Measurements from ENCODE around the gene BLVRA.

Gene BLVRA

DNA sequence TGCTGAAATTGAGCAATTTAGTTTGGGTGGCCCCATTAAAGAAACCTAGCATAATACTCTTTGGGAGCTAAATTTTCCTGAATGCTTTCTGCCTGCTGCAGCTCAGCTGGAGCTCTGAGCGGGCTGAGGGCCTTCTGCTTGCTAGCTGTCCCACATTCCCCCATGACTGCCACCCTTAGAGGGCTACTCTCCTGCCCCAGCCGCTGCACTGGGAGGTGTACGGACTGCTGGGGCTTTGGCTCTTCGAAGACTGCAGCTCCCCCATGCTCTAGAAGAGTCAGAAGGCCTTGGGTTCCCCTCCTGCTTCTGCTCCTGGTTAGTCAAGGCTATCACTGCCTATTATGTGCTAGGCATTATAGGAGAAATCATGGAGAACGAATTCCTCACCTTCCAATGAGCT lies 31.5 kb downstream of the BLVRA start:
- no peak for ATAC-seq
- TF ChIP-seq ESRRG (CRISPR knock-in tag; IDR thresholded peaks at IDR 0.05), result no peak
- TF ChIP-seq BACH2 (CRISPR knock-in tag; IDR thresholded peaks at IDR 0.05; ENCODE audit: borderline replicate concordance), result no peak
- TF ChIP-seq ZFP30 (CRISPR knock-in tag; IDR thresholded peaks at IDR 0.05), result no peak
- TF ChIP-seq, protein P1, sequence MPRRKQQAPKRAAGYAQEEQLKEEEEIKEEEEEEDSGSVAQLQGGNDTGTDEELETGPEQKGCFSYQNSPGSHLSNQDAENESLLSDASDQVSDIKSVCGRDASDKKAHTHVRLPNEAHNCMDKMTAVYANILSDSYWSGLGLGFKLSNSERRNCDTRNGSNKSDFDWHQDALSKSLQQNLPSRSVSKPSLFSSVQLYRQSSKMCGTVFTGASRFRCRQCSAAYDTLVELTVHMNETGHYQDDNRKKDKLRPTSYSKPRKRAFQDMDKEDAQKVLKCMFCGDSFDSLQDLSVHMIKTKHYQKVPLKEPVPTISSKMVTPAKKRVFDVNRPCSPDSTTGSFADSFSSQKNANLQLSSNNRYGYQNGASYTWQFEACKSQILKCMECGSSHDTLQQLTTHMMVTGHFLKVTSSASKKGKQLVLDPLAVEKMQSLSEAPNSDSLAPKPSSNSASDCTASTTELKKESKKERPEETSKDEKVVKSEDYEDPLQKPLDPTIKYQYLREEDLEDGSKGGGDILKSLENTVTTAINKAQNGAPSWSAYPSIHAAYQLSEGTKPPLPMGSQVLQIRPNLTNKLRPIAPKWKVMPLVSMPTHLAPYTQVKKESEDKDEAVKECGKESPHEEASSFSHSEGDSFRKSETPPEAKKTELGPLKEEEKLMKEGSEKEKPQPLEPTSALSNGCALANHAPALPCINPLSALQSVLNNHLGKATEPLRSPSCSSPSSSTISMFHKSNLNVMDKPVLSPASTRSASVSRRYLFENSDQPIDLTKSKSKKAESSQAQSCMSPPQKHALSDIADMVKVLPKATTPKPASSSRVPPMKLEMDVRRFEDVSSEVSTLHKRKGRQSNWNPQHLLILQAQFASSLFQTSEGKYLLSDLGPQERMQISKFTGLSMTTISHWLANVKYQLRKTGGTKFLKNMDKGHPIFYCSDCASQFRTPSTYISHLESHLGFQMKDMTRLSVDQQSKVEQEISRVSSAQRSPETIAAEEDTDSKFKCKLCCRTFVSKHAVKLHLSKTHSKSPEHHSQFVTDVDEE (CRISPR knock-in tag; IDR thresholded peaks at IDR 0.05), result no peak
- TF ChIP-seq ZNF70 (CRISPR knock-in tag; IDR thresholded peaks at IDR 0.05), result no peak
- TF ChIP-seq CSDC2 (CRISPR knock-in tag; IDR thresholded peaks at IDR 0.05), result no peak
- no peak for TF ChIP-seq ZC3H10 (CRISPR knock-in tag; IDR thresholded peaks at IDR 0.05)
- no peak for TF ChIP-seq RARB (CRISPR knock-in tag; IDR thresholded peaks at IDR 0.05)

DNA sequence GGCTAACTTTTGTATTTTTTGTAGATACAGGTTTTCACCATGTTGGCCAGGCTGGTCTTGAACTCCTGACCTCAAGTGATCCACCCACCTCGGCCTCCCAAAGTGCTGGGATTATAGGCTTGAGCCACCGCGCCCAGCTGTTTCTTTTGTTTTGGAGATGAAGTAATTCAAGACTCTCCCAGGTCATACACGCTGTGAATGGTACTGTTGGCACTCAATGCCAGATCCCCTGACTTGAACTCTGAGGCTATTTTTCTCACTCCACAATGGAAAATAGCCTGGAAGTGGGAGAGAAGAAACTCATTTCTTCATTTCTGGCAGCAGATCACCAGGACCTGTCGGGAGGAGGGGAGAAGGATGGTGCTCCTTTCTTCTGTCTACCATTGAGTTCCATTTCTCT lies 32.4 kb downstream of the BLVRA start:
- no peak for TF ChIP-seq ZNF70 (CRISPR knock-in tag; IDR thresholded peaks at IDR 0.05)
- TF ChIP-seq, protein P2, sequence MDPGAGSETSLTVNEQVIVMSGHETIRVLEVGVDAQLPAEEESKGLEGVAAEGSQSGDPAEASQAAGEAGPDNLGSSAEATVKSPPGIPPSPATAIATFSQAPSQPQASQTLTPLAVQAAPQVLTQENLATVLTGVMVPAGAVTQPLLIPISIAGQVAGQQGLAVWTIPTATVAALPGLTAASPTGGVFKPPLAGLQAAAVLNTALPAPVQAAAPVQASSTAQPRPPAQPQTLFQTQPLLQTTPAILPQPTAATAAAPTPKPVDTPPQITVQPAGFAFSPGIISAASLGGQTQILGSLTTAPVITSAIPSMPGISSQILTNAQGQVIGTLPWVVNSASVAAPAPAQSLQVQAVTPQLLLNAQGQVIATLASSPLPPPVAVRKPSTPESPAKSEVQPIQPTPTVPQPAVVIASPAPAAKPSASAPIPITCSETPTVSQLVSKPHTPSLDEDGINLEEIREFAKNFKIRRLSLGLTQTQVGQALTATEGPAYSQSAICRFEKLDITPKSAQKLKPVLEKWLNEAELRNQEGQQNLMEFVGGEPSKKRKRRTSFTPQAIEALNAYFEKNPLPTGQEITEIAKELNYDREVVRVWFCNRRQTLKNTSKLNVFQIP (CRISPR knock-in tag; IDR thresholded peaks at IDR 0.05; ENCODE audit: borderline replicate concordance, low read depth), result no peak
- no peak for TF ChIP-seq OSR1 (CRISPR knock-in tag; IDR thresholded peaks at IDR 0.05)
- no peak for TF ChIP-seq ZC3H10 (CRISPR knock-in tag; IDR thresholded peaks at IDR 0.05)
- TF ChIP-seq ARNTL (CRISPR knock-in tag; IDR thresholded peaks at IDR 0.05; ENCODE audit: borderline replicate concordance, low read depth), result no peak
- no peak for ATAC-seq

DNA sequence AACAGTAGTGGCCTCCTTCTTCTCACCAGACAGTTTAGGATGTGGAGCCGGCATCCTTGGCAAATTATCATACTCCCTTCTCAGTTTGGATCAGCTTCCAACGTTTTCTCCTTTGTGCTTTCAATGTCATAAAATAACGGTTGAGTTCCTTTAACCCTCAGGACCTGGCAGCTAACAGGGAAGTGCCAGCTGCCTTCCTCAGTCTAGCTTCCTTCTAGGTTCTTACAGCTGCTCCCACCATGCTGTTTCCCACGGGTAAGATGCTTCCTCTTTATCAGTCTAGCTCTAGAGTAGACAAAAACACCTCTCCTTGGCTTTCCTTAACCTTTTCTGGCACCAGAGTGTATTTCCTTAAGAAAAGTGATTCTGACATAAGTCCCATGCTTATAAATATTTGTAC lies 33.2 kb downstream of the BLVRA start:
- TF ChIP-seq CSDC2 (CRISPR knock-in tag; IDR thresholded peaks at IDR 0.05) (no peak), PPARA (CRISPR knock-in tag; IDR thresholded peaks at IDR 0.05; ENCODE audit: borderline replicate concordance) (no peak), RARB (CRISPR knock-in tag; IDR thresholded peaks at IDR 0.05) (no peak), ARNTL (CRISPR knock-in tag; IDR thresholded peaks at IDR 0.05; ENCODE audit: borderline replicate concordance, low read depth) (no peak), ZFP30 (CRISPR knock-in tag; IDR thresholded peaks at IDR 0.05) (no peak), ZNF565 (CRISPR knock-in tag; conservative IDR thresholded peaks at IDR 0.05; ENCODE audit: low read depth) (no peak), TOX (CRISPR knock-in tag; IDR thresholded peaks at IDR 0.05; ENCODE audit: borderline replicate concordance) (no peak)
- TF ChIP-seq, protein P1 (CRISPR knock-in tag; IDR thresholded peaks at IDR 0.05), result no peak
- ATAC-seq, result no peak

DNA sequence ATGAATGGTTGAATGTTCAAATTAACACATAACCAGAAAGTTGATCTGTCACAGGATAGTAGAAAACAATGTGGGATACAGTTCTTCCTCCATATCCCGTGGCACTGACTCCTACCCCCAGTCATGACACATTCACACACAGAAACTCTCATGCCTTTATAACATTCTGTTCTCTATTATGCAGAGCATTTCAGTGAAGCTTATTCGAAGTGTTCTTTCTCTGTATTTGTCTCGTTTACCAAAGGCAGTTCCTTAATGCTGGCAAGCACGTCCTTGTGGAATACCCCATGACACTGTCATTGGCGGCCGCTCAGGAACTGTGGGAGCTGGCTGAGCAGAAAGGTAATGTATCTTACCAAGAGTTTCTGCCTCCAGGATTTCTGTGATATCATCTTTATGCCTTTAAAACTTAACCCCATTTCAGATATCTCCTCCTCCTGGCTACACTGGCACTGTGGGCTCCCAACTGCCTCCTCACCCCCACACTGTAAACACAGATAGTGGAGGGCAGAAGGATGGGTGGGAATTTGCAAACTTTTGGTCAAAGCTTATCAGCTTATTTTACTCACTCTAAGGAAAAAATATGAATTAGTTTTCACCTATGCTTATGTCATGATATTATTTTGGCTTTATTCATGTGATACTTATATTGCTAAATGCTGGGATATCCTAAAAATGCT lies 34.1 kb downstream of the BLVRA start:
- TF ChIP-seq ZFP3 (CRISPR knock-in tag; IDR thresholded peaks at IDR 0.05) (no peak), CSDC2 (CRISPR knock-in tag; IDR thresholded peaks at IDR 0.05) (no peak), BACH2 (CRISPR knock-in tag; IDR thresholded peaks at IDR 0.05; ENCODE audit: borderline replicate concordance) (no peak), RARB (CRISPR knock-in tag; IDR thresholded peaks at IDR 0.05) (no peak), ZNF565 (CRISPR knock-in tag; conservative IDR thresholded peaks at IDR 0.05; ENCODE audit: low read depth) (no peak), ZNF70 (CRISPR knock-in tag; IDR thresholded peaks at IDR 0.05) (no peak), GLIS3 (CRISPR knock-in tag; IDR thresholded peaks at IDR 0.05) (no peak), ZFP30 (CRISPR knock-in tag; IDR thresholded peaks at IDR 0.05) (no peak), ZC3H10 (CRISPR knock-in tag; IDR thresholded peaks at IDR 0.05) (no peak), TCF4 (CRISPR knock-in tag; IDR thresholded peaks at IDR 0.05; ENCODE audit: borderline replicate concordance) (no peak)
- TF ChIP-seq, protein P3, sequence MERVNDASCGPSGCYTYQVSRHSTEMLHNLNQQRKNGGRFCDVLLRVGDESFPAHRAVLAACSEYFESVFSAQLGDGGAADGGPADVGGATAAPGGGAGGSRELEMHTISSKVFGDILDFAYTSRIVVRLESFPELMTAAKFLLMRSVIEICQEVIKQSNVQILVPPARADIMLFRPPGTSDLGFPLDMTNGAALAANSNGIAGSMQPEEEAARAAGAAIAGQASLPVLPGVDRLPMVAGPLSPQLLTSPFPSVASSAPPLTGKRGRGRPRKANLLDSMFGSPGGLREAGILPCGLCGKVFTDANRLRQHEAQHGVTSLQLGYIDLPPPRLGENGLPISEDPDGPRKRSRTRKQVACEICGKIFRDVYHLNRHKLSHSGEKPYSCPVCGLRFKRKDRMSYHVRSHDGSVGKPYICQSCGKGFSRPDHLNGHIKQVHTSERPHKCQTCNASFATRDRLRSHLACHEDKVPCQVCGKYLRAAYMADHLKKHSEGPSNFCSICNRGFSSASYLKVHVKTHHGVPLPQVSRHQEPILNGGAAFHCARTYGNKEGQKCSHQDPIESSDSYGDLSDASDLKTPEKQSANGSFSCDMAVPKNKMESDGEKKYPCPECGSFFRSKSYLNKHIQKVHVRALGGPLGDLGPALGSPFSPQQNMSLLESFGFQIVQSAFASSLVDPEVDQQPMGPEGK (CRISPR knock-in tag; IDR thresholded peaks at IDR 0.05; ENCODE audit: borderline replicate concordance), result no peak
- TF ChIP-seq, protein P4, sequence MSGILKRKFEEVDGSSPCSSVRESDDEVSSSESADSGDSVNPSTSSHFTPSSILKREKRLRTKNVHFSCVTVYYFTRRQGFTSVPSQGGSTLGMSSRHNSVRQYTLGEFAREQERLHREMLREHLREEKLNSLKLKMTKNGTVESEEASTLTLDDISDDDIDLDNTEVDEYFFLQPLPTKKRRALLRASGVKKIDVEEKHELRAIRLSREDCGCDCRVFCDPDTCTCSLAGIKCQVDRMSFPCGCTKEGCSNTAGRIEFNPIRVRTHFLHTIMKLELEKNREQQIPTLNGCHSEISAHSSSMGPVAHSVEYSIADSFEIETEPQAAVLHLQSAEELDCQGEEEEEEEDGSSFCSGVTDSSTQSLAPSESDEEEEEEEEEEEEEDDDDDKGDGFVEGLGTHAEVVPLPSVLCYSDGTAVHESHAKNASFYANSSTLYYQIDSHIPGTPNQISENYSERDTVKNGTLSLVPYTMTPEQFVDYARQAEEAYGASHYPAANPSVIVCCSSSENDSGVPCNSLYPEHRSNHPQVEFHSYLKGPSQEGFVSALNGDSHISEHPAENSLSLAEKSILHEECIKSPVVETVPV (CRISPR knock-in tag; IDR thresholded peaks at IDR 0.05), result no peak
- TF ChIP-seq, protein P5, sequence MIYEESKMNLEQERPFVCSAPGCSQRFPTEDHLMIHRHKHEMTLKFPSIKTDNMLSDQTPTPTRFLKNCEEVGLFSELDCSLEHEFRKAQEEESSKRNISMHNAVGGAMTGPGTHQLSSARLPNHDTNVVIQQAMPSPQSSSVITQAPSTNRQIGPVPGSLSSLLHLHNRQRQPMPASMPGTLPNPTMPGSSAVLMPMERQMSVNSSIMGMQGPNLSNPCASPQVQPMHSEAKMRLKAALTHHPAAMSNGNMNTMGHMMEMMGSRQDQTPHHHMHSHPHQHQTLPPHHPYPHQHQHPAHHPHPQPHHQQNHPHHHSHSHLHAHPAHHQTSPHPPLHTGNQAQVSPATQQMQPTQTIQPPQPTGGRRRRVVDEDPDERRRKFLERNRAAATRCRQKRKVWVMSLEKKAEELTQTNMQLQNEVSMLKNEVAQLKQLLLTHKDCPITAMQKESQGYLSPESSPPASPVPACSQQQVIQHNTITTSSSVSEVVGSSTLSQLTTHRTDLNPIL (CRISPR knock-in tag; IDR thresholded peaks at IDR 0.05; ENCODE audit: low read depth), result no peak
- ATAC-seq, result no peak

Data from SK-N-SH treated with all-trans-retinoic acid at 6 μM for 48 hours (cell line).